HG03354 (cell line): ENCODE measurements around the gene PHF13.
"Not testable (repeated sequence)": the region's sequence is repeated elsewhere in the genome, so short reads cannot be mapped to it uniquely, and the experiment has no call there.

ENCODE experiments used
- ATAC-seq: cut with Tn5 transposase; IDR thresholded peaks from one replicate; pipeline ENCODE4 v1.9.1; 2021; ENCODE audit warnings: mild to moderate bottlenecking; ENCODE audit not compliant: unreplicated experiment, poor library complexity, severe bottlenecking

The PHF13 gene

GRCh38 chr1:6585841-6586240 is 27.7 kb upstream of the PHF13 start:
- ATAC-seq: no peak

- ATAC-seq: no peak
Measured at GRCh38 chr1:6586404-6586816, 27.1 kb upstream of the PHF13 start.

- no peak for ATAC-seq
Measured at GRCh38 chr1:6587261-6588005, 26.1 kb upstream of the PHF13 start.

GRCh38 chr1:6588128-6588892 is 25.2 kb upstream of the PHF13 start:
- ATAC-seq: no peak

- ATAC-seq: no peak
Measured at GRCh38 chr1:6588893-6589520, 24.5 kb upstream of the PHF13 start.

GRCh38 chr1:6590046-6590445 is 23.5 kb upstream of the PHF13 start:
- ATAC-seq: no peak

GRCh38 chr1:6591222-6591621 is 22.3 kb upstream of the PHF13 start:
- ATAC-seq: no peak

- no peak for ATAC-seq
Measured at GRCh38 chr1:6591644-6592043, 21.9 kb upstream of the PHF13 start.

- no peak for ATAC-seq
Measured at GRCh38 chr1:6592441-6592840, 21.1 kb upstream of the PHF13 start.

GRCh38 chr1:6592865-6593593 is 20.5 kb upstream of the PHF13 start:
- ATAC-seq: no peak

GRCh38 chr1:6593810-6594209 is 19.7 kb upstream of the PHF13 start:
- no peak for ATAC-seq

- ATAC-seq: no peak
Measured at GRCh38 chr1:6594977-6595740, 18.4 kb upstream of the PHF13 start.

GRCh38 chr1:6596351-6596750 is 17.2 kb upstream of the PHF13 start:
- ATAC-seq: no peak

GRCh38 chr1:6596886-6597776 is 16.4 kb upstream of the PHF13 start:
- ATAC-seq: no peak

- no peak for ATAC-seq
Measured at GRCh38 chr1:6597777-6598131, 15.8 kb upstream of the PHF13 start.

GRCh38 chr1:6599141-6599975 is 14.2 kb upstream of the PHF13 start:
- no peak for ATAC-seq

- ATAC-seq: not testable (repeated sequence)
Measured at GRCh38 chr1:6599991-6600390, 13.5 kb upstream of the PHF13 start.
